HEK293 (cell line): ENCODE data around the gene SNX33.

Experiments
- CTCF ChIA-PET: fragments of 350-600 bp; formaldehyde crosslinking; extraction: SDS; loops from one replicate; lab custom pipeline; 2021; ENCODE audit warnings: antibody characterized with exemption; lab: Yijun Ruan, JAX
- POLR2A ChIA-PET: fragments of 300-600 bp; formaldehyde crosslinking; extraction: SDS; loops from one replicate; lab custom pipeline; 2020; ENCODE audit warnings: antibody characterized with exemption, inconsistent platforms; lab: Yijun Ruan, JAX
- H3K27ac ChIP-seq: fragments of 200-500 bp; sonication (Bioruptor generic); 2 replicates; pipeline ENCODE4 v1.5.1; 2014; ENCODE audit warnings: low read depth, low read length, control low read depth, inconsistent platforms; ENCODE audit errors: extremely low read depth
- H3K36me3 ChIP-seq, 2 experiments: fragments of 200-500 bp in 1 of 2; sonication (Bioruptor generic) in 1 of 2; 1 replicate in 1 of 2; 2 replicates in 1 of 2; pipeline ENCODE4 v1.5.1; 2014 to 2017; ENCODE audit warnings: inconsistent platforms in 2 of 2, low read length in 2 of 2; ENCODE audit not compliant: control insufficient read depth in 2 of 2, insufficient read depth in 1 of 2
- H3K4me1 ChIP-seq: fragments of 200-500 bp; sonication (Bioruptor generic); 2 replicates; pipeline ENCODE4 v1.5.1; 2014; ENCODE audit warnings: mild to moderate bottlenecking, low read length, inconsistent platforms; ENCODE audit not compliant: control insufficient read depth, insufficient read depth
- H3K4me3 ChIP-seq: 2 replicates; pipeline ENCODE4 v1.5.1; 2011; ENCODE audit warnings: low read depth, mild to moderate bottlenecking, control low read depth, low read length, moderate library complexity
- H3K9me3 ChIP-seq: fragments of 200-500 bp; sonication (Bioruptor generic); 2 replicates; pipeline ENCODE4 v1.5.1; 2014; ENCODE audit warnings: low read depth, low read length, inconsistent platforms; ENCODE audit not compliant: control insufficient read depth, insufficient read depth
- GLIS1 ChIP-seq: fragments of 450-650 bp; formaldehyde crosslinking; IDR thresholded peaks from 2 replicates; pipeline ENCODE4 v1.5.1; 2016; ENCODE audit warnings: missing biosample characterization, missing genetic modification characterization
- MEIS1 ChIP-seq: sonication (generic); formaldehyde crosslinking; IDR thresholded peaks from 2 replicates; pipeline ENCODE4 v1.8.1; 2022; ENCODE audit warnings: missing genetic modification reagents, mild to moderate bottlenecking, borderline replicate concordance
- MZF1 ChIP-seq: fragments of 450-650 bp; formaldehyde crosslinking; IDR thresholded peaks from 2 replicates; pipeline ENCODE4 v1.5.1; 2017; ENCODE audit warnings: missing biosample characterization, missing genetic modification characterization, borderline replicate concordance
- OSR2 ChIP-seq: fragments of 450-650 bp; formaldehyde crosslinking; IDR thresholded peaks from 2 replicates; pipeline ENCODE4 v1.5.1; 2016; ENCODE audit warnings: missing biosample characterization, missing genetic modification characterization
- ZFP3 ChIP-seq: fragments of 450-650 bp; formaldehyde crosslinking; IDR thresholded peaks from 2 replicates; pipeline ENCODE4 v1.5.1; 2016; ENCODE audit warnings: low read depth, missing biosample characterization, missing genetic modification characterization
- ZNF114 ChIP-seq: fragments of 450-650 bp; formaldehyde crosslinking; IDR thresholded peaks from 2 replicates; pipeline ENCODE4 v1.5.0; 2017; ENCODE audit warnings: missing biosample characterization, missing genetic modification characterization
- ZNF146 ChIP-seq: fragments of 450-650 bp; formaldehyde crosslinking; IDR thresholded peaks from 2 replicates; pipeline ENCODE4 v1.5.1; 2016; ENCODE audit warnings: missing biosample characterization, missing genetic modification characterization
- ZNF157 ChIP-seq: fragments of 450-650 bp; formaldehyde crosslinking; IDR thresholded peaks from 2 replicates; pipeline ENCODE4 v1.5.1; 2016; ENCODE audit warnings: missing biosample characterization, missing genetic modification characterization
- ZNF174 ChIP-seq: fragments of 450-650 bp; formaldehyde crosslinking; IDR thresholded peaks from 2 replicates; pipeline ENCODE4 v1.5.0; 2017; ENCODE audit warnings: missing biosample characterization, mild to moderate bottlenecking, missing genetic modification characterization
- ZNF184 ChIP-seq: fragments of 450-650 bp; IDR thresholded peaks from 2 replicates; pipeline ENCODE4 v1.5.1; 2018; ENCODE audit warnings: missing biosample characterization, mild to moderate bottlenecking, missing genetic modification characterization
- ZNF19 ChIP-seq: fragments of 450-650 bp; formaldehyde crosslinking; IDR thresholded peaks from 2 replicates; pipeline ENCODE4; 2016; ENCODE audit warnings: missing biosample characterization, missing genetic modification characterization, low read depth
- ZNF24 ChIP-seq: fragments of 450-650 bp; formaldehyde crosslinking; IDR thresholded peaks from 2 replicates; pipeline ENCODE4 v1.5.1; 2016; ENCODE audit warnings: missing biosample characterization, missing genetic modification characterization
- ZNF311 ChIP-seq: fragments of 450-650 bp; formaldehyde crosslinking; IDR thresholded peaks from 2 replicates; pipeline ENCODE4 v1.5.1; 2017; ENCODE audit warnings: missing biosample characterization, missing genetic modification characterization, borderline replicate concordance
- ZNF473 ChIP-seq: fragments of 450-650 bp; formaldehyde crosslinking; IDR thresholded peaks from 2 replicates; pipeline ENCODE4 v1.5.1; 2017; ENCODE audit warnings: missing biosample characterization, missing genetic modification characterization
- ZNF561 ChIP-seq: fragments of 450-650 bp; IDR thresholded peaks from 2 replicates; pipeline ENCODE4 v1.5.1; 2018; ENCODE audit warnings: missing biosample characterization, missing genetic modification characterization, borderline replicate concordance
- ZNF777 ChIP-seq: fragments of 450-650 bp; formaldehyde crosslinking; IDR thresholded peaks from 2 replicates; pipeline ENCODE4 v1.5.1; 2017; ENCODE audit warnings: missing biosample characterization, missing genetic modification characterization, borderline replicate concordance
- TF ChIP-seq, protein P1 (sequence below): fragments of 450-650 bp; formaldehyde crosslinking; IDR thresholded peaks from 2 replicates; pipeline ENCODE4 v1.5.1; 2016; ENCODE audit warnings: missing biosample characterization, missing genetic modification characterization
- TF ChIP-seq, protein P2 (sequence below): fragments of 450-650 bp; formaldehyde crosslinking; IDR thresholded peaks from 2 replicates; pipeline ENCODE4 v1.5.1; 2016; ENCODE audit warnings: missing biosample characterization, missing genetic modification characterization
- TF ChIP-seq, protein P3 (sequence below): fragments of 450-650 bp; formaldehyde crosslinking; IDR thresholded peaks from 2 replicates; pipeline ENCODE4 v1.5.1; 2016; ENCODE audit warnings: missing biosample characterization, missing genetic modification characterization
- TF ChIP-seq, protein P4 (sequence below): fragments of 450-650 bp; formaldehyde crosslinking; IDR thresholded peaks from 2 replicates; pipeline ENCODE4 v1.5.1; 2016; ENCODE audit warnings: missing biosample characterization, missing genetic modification characterization
- TF ChIP-seq, protein P5 (sequence below): fragments of 450-650 bp; IDR thresholded peaks from 2 replicates; pipeline ENCODE4 v1.5.1; 2018; ENCODE audit warnings: missing biosample characterization, mild to moderate bottlenecking, missing genetic modification characterization
- TF ChIP-seq, protein P6 (sequence below): fragments of 450-650 bp; formaldehyde crosslinking; IDR thresholded peaks from 2 replicates; pipeline ENCODE4 v1.5.1; 2016; ENCODE audit warnings: missing biosample characterization, missing genetic modification characterization, borderline replicate concordance
- TF ChIP-seq, protein P7 (sequence below): fragments of 450-650 bp; formaldehyde crosslinking; IDR thresholded peaks from 2 replicates; pipeline ENCODE4 v1.5.1; 2017; ENCODE audit warnings: missing biosample characterization, missing genetic modification characterization
- TF ChIP-seq, protein P8 (sequence below): fragments of 450-650 bp; formaldehyde crosslinking; IDR thresholded peaks from 2 replicates; pipeline ENCODE4 v1.5.1; 2016; ENCODE audit warnings: missing biosample characterization, missing genetic modification characterization

SNX33 gene

DNA sequence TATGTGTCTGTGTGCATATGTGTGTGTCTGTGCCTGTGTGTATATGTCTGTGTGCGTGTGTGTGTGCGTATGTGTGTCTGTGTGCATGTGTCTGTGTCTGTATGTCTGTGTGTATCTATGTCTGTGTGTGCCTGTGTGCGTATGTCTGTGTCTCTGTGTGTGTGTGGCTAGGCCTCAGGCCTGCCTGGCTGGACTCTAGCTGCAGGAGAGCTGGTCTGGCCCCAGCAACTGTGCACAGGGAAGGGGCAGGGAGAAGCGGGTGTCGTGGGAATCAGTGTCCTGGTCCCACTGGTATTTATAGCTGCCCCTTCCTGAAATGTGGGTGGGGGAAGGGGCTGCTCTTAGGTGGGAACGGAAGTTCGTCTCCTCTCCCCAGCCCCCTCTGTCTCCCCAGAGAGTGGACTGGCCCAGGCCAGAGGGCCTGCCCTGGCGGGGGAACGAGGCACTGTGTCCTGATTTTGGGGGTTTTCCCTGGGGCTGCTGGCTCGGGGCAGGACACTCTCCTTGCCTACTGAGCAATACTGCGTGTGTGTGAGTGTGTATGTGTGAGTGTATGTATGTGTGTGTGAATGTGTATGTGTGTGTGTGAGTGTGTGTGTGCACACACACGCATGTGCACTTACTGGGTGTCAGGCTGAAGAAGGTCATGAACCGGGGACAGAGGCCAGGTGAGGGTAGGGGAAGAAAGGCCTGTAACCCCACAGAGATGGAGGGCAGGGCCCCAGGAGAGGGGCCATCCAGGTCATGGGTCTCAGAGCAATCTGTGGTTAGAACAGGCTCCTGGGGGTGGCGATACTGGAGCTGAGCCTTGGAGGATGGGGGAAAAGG lies 58.4 kb downstream of the SNX33 start:
- H3K27ac ChIP-seq = no peak overlapping the region
- H3K9me3 ChIP-seq = no peaks in the 10 kb centered on the region
- no peaks in the 10 kb centered on the region for H3K4me1 ChIP-seq
- peaks cover 0 to 2% of the 10 kb centered on the region in 2 experiments; a peak in 1 of 3 replicates for H3K36me3 ChIP-seq
- CTCF ChIA-PET = no interaction called here
- POLR2A ChIA-PET = no interaction called here
- no peak overlapping the region for H3K4me3 ChIP-seq
- TF ChIP-seq MEIS1 = no peak
- TF ChIP-seq, protein P1, sequence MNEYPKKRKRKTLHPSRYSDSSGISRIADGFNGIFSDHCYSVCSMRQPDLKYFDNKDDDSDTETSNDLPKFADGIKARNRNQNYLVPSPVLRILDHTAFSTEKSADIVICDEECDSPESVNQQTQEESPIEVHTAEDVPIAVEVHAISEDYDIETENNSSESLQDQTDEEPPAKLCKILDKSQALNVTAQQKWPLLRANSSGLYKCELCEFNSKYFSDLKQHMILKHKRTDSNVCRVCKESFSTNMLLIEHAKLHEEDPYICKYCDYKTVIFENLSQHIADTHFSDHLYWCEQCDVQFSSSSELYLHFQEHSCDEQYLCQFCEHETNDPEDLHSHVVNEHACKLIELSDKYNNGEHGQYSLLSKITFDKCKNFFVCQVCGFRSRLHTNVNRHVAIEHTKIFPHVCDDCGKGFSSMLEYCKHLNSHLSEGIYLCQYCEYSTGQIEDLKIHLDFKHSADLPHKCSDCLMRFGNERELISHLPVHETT = no peak
- TF ChIP-seq ZNF561 (tag by site-specific recombination) = no peak
- TF ChIP-seq ZNF184 (tag by site-specific recombination) = no peak
- no peak for TF ChIP-seq ZNF114 (tag by site-specific recombination)
- TF ChIP-seq ZNF24 (tag by site-specific recombination) = no peak
- TF ChIP-seq ZFP3 (tag by site-specific recombination) = no peak
- no peak for TF ChIP-seq ZNF146 (tag by site-specific recombination)
- TF ChIP-seq, protein P2, sequence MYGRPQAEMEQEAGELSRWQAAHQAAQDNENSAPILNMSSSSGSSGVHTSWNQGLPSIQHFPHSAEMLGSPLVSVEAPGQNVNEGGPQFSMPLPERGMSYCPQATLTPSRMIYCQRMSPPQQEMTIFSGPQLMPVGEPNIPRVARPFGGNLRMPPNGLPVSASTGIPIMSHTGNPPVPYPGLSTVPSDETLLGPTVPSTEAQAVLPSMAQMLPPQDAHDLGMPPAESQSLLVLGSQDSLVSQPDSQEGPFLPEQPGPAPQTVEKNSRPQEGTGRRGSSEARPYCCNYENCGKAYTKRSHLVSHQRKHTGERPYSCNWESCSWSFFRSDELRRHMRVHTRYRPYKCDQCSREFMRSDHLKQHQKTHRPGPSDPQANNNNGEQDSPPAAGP (tag by site-specific recombination) = no peak
- TF ChIP-seq OSR2 (tag by site-specific recombination) = no peak
- no peak for TF ChIP-seq ZNF174
- TF ChIP-seq ZNF157 (tag by site-specific recombination) = no peak
- TF ChIP-seq, protein P3, sequence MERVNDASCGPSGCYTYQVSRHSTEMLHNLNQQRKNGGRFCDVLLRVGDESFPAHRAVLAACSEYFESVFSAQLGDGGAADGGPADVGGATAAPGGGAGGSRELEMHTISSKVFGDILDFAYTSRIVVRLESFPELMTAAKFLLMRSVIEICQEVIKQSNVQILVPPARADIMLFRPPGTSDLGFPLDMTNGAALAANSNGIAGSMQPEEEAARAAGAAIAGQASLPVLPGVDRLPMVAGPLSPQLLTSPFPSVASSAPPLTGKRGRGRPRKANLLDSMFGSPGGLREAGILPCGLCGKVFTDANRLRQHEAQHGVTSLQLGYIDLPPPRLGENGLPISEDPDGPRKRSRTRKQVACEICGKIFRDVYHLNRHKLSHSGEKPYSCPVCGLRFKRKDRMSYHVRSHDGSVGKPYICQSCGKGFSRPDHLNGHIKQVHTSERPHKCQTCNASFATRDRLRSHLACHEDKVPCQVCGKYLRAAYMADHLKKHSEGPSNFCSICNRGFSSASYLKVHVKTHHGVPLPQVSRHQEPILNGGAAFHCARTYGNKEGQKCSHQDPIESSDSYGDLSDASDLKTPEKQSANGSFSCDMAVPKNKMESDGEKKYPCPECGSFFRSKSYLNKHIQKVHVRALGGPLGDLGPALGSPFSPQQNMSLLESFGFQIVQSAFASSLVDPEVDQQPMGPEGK (tag by site-specific recombination) = peak; percentile 55; the same call in 1 of the 2 replicates
- no peak for TF ChIP-seq ZNF473 (tag by site-specific recombination)
- TF ChIP-seq, protein P4, sequence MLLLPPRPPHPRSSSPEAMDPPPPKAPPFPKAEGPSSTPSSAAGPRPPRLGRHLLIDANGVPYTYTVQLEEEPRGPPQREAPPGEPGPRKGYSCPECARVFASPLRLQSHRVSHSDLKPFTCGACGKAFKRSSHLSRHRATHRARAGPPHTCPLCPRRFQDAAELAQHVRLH = no peak
- TF ChIP-seq, protein P5, sequence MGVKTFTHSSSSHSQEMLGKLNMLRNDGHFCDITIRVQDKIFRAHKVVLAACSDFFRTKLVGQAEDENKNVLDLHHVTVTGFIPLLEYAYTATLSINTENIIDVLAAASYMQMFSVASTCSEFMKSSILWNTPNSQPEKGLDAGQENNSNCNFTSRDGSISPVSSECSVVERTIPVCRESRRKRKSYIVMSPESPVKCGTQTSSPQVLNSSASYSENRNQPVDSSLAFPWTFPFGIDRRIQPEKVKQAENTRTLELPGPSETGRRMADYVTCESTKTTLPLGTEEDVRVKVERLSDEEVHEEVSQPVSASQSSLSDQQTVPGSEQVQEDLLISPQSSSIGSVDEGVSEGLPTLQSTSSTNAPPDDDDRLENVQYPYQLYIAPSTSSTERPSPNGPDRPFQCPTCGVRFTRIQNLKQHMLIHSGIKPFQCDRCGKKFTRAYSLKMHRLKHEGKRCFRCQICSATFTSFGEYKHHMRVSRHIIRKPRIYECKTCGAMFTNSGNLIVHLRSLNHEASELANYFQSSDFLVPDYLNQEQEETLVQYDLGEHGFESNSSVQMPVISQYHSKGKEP (tag by site-specific recombination) = no peak
- TF ChIP-seq, protein P6, sequence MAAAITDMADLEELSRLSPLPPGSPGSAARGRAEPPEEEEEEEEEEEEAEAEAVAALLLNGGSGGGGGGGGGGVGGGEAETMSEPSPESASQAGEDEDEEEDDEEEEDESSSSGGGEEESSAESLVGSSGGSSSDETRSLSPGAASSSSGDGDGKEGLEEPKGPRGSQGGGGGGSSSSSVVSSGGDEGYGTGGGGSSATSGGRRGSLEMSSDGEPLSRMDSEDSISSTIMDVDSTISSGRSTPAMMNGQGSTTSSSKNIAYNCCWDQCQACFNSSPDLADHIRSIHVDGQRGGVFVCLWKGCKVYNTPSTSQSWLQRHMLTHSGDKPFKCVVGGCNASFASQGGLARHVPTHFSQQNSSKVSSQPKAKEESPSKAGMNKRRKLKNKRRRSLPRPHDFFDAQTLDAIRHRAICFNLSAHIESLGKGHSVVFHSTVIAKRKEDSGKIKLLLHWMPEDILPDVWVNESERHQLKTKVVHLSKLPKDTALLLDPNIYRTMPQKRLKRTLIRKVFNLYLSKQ (tag by site-specific recombination) = no peak
- no peak for TF ChIP-seq ZNF311 (tag by site-specific recombination)
- TF ChIP-seq, protein P7, sequence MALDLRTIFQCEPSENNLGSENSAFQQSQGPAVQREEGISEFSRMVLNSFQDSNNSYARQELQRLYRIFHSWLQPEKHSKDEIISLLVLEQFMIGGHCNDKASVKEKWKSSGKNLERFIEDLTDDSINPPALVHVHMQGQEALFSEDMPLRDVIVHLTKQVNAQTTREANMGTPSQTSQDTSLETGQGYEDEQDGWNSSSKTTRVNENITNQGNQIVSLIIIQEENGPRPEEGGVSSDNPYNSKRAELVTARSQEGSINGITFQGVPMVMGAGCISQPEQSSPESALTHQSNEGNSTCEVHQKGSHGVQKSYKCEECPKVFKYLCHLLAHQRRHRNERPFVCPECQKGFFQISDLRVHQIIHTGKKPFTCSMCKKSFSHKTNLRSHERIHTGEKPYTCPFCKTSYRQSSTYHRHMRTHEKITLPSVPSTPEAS = peak; percentile 98
- TF ChIP-seq GLIS1 (tag by site-specific recombination) = peak; percentile 61
- TF ChIP-seq, protein P8, sequence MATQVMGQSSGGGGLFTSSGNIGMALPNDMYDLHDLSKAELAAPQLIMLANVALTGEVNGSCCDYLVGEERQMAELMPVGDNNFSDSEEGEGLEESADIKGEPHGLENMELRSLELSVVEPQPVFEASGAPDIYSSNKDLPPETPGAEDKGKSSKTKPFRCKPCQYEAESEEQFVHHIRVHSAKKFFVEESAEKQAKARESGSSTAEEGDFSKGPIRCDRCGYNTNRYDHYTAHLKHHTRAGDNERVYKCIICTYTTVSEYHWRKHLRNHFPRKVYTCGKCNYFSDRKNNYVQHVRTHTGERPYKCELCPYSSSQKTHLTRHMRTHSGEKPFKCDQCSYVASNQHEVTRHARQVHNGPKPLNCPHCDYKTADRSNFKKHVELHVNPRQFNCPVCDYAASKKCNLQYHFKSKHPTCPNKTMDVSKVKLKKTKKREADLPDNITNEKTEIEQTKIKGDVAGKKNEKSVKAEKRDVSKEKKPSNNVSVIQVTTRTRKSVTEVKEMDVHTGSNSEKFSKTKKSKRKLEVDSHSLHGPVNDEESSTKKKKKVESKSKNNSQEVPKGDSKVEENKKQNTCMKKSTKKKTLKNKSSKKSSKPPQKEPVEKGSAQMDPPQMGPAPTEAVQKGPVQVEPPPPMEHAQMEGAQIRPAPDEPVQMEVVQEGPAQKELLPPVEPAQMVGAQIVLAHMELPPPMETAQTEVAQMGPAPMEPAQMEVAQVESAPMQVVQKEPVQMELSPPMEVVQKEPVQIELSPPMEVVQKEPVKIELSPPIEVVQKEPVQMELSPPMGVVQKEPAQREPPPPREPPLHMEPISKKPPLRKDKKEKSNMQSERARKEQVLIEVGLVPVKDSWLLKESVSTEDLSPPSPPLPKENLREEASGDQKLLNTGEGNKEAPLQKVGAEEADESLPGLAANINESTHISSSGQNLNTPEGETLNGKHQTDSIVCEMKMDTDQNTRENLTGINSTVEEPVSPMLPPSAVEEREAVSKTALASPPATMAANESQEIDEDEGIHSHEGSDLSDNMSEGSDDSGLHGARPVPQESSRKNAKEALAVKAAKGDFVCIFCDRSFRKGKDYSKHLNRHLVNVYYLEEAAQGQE (tag by site-specific recombination) = no peak
- TF ChIP-seq ZNF777 = no peak
- no peak for TF ChIP-seq ZNF19 (tag by site-specific recombination)
- TF ChIP-seq MZF1 = no peak
